A673 (cell line): ENCODE data around the gene MYPOP.

Experiments used
- CTCF ChIP-seq: fragments of 300-800, 200-600 bp; sonication (generic); conservative IDR thresholded peaks from 2 replicates; pipeline ENCODE4 v1.5.1; 2017; ENCODE audit warnings: low read depth, mild to moderate bottlenecking, antibody characterized with exemption, low read length, moderate library complexity, mixed read lengths
- EZH2 ChIP-seq: fragments of 200-600 bp; sonication (generic); IDR thresholded peaks from 2 replicates; pipeline ENCODE4 v1.6.1; 2017; ENCODE audit warnings: borderline replicate concordance, low read depth, mild to moderate bottlenecking, mixed read lengths, antibody characterized with exemption, low read length; ENCODE audit not compliant: poor library complexity, severe bottlenecking

DNA sequence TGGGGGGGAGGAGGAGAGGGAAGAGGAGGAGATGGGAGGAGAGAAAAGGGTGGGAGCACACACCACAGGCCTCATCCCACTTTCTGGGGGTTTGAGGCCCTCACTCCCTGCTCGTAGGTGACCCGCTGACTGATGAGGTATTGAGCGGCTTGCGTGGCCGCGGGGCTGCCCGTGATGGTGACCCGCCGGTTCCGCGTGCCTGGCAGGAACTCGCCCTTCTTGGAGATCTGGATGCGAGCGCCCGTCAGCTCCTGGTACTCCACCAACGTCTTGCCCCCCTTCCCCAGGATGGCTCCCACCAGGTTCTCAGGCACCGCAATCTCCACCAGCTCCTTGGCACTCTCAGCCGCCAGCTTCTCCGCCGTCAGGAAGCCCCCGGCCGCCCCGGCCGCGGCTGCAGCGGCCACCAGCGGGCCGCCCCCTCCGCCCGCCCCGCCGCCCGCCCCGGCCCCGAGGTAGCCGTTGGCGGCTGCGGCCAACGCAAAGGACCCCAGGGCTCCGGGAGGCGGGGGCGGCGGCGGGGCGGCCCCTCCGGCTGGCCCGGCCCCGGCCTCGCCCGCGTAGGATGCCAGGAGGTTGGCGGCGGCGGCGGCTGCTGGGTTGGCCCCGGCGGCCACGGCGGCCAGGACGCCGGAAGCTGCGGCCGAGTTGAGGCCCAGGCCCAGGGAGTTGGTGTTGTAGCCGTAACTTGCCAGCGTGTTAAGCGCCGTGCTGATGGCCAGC lies 37.5 kb upstream of the MYPOP start:
- TF ChIP-seq EZH2 (no peak), CTCF (no peak)
